Central memory CD8-positive, alpha-beta T cell (primary cell): Measurements from ENCODE around the gene MYT1.
"Not testable (repeated sequence)": the region's sequence is repeated elsewhere in the genome, so short reads cannot be mapped to it uniquely, and the experiment has no call there.

ENCODE experiments used
- ATAC-seq: fragments of 150-1000 bp; cut with Tn5 transposase; replicated peaks from 2 replicates; pipeline ENCODE4 v1.10.0; 2022; ENCODE audit warnings: mild to moderate bottlenecking, moderate FRiP score, moderate number of reproducible peaks; ENCODE audit not compliant: poor library complexity, severe bottlenecking; ENCODE audit errors: extremely low read depth
- DNase-seq, 2 donors: peaks; one replicate each; pipeline ENCODE4 v3.0.0; 2021; ENCODE audit warnings: low spot score in 2 of 2
- H3K27ac Mint-ChIP-seq: one replicate; pipeline ENCODE4 v1.8.0; 2022; ENCODE audit warnings: low read depth, mild to moderate bottlenecking, moderate library complexity, mixed read lengths
- H3K27me3 Mint-ChIP-seq: one replicate; pipeline ENCODE4 v1.8.0; 2022; ENCODE audit warnings: mixed read lengths
- H3K36me3 Mint-ChIP-seq: one replicate; pipeline ENCODE4 v1.8.0; 2022; ENCODE audit warnings: mild to moderate bottlenecking, moderate library complexity, mixed read lengths; ENCODE audit not compliant: insufficient read depth
- H3K4me1 Mint-ChIP-seq: one replicate; pipeline ENCODE4 v1.8.0; 2022; ENCODE audit warnings: mixed read lengths
- H3K4me3 Mint-ChIP-seq: one replicate; pipeline ENCODE4 v1.8.0; 2022; ENCODE audit warnings: mild to moderate bottlenecking, moderate library complexity, mixed read lengths
- H3K9me3 Mint-ChIP-seq: one replicate; pipeline ENCODE4 v1.8.0; 2022; ENCODE audit warnings: mixed read lengths

Gene MYT1

GRCh38 chr20:64234921-64235565 lies 70.8 kb downstream of the MYT1 start:
- H3K4me1 Mint-ChIP-seq = peaks cover 10% of the 10 kb centered on the region
- H3K4me3 Mint-ChIP-seq, ATAC-seq, H3K36me3 Mint-ChIP-seq, H3K27me3 Mint-ChIP-seq, H3K9me3 Mint-ChIP-seq, H3K27ac Mint-ChIP-seq, DNase-seq: not testable (repeated sequence)

GRCh38 chr20:64236137-64237088 lies 72.2 kb downstream of the MYT1 start:
- Mint-ChIP-seq H3K36me3 (no peaks in the 10 kb centered on the region), H3K27me3 (no peaks in the 10 kb centered on the region), H3K4me3 (no peak overlapping the region), H3K4me1 (peaks cover 10% of the 10 kb centered on the region), H3K27ac (no peak overlapping the region), H3K9me3 (no peaks in the 10 kb centered on the region)
- DNase-seq (no peak), ATAC-seq (no peak)

- Mint-ChIP-seq H3K27ac (no peak overlapping the region), H3K4me1 (peaks cover 10% of the 10 kb centered on the region), H3K36me3 (no peaks in the 10 kb centered on the region), H3K9me3 (no peaks in the 10 kb centered on the region), H3K4me3 (no peak overlapping the region), H3K27me3 (peaks cover 4% of the 10 kb centered on the region)
- no peak for ATAC-seq
- no peak for DNase-seq
Observed at GRCh38 chr20:64237316-64237715, 73.1 kb downstream of the MYT1 start.

- ATAC-seq (no peak), DNase-seq (no peak)
- H3K36me3 Mint-ChIP-seq = no peaks in the 10 kb centered on the region
- H3K27me3 Mint-ChIP-seq = peaks cover 13% of the 10 kb centered on the region
- peaks cover 6% of the 10 kb centered on the region for H3K4me1 Mint-ChIP-seq
- no peaks in the 10 kb centered on the region for H3K9me3 Mint-ChIP-seq
- no peak overlapping the region for H3K4me3 Mint-ChIP-seq
- H3K27ac Mint-ChIP-seq = no peak overlapping the region
Observed at GRCh38 chr20:64238115-64238825, 74.0 kb downstream of the MYT1 start.

- Mint-ChIP-seq H3K27ac (no peak overlapping the region), H3K4me3 (no peak overlapping the region), H3K4me1 (no peaks in the 10 kb centered on the region), H3K9me3 (no peaks in the 10 kb centered on the region), H3K36me3 (no peaks in the 10 kb centered on the region), H3K27me3 (peaks cover 17% of the 10 kb centered on the region)
- ATAC-seq (no peak), DNase-seq (no peak)
Observed at GRCh38 chr20:64238851-64239387, 74.7 kb downstream of the MYT1 start.

GRCh38 chr20:64239449-64240242 lies 75.4 kb downstream of the MYT1 start:
- H3K27ac Mint-ChIP-seq = no peak overlapping the region
- no peak for ATAC-seq
- H3K36me3 Mint-ChIP-seq = peaks cover 1% of the 10 kb centered on the region
- no peak overlapping the region for H3K4me3 Mint-ChIP-seq
- H3K9me3 Mint-ChIP-seq = no peaks in the 10 kb centered on the region
- no peaks in the 10 kb centered on the region for H3K4me1 Mint-ChIP-seq
- no peak for DNase-seq
- H3K27me3 Mint-ChIP-seq = peaks cover 22% of the 10 kb centered on the region

- no peak for ATAC-seq
- peaks cover 27% of the 10 kb centered on the region for H3K27me3 Mint-ChIP-seq
- no peak overlapping the region for H3K27ac Mint-ChIP-seq
- no peaks in the 10 kb centered on the region for H3K4me1 Mint-ChIP-seq
- H3K4me3 Mint-ChIP-seq = no peak overlapping the region
- DNase-seq = no peak
- H3K9me3 Mint-ChIP-seq = no peaks in the 10 kb centered on the region
- peaks cover 1% of the 10 kb centered on the region for H3K36me3 Mint-ChIP-seq
Observed at GRCh38 chr20:64240243-64241015, 76.2 kb downstream of the MYT1 start.

GRCh38 chr20:64241061-64241460 lies 76.8 kb downstream of the MYT1 start:
- ATAC-seq = no peak
- peaks cover 1% of the 10 kb centered on the region for H3K36me3 Mint-ChIP-seq
- no peak overlapping the region for H3K4me3 Mint-ChIP-seq
- H3K27me3 Mint-ChIP-seq = peaks cover 32% of the 10 kb centered on the region
- H3K27ac Mint-ChIP-seq = no peak overlapping the region
- no peaks in the 10 kb centered on the region for H3K9me3 Mint-ChIP-seq
- no peak for DNase-seq
- peaks cover 3% of the 10 kb centered on the region for H3K4me1 Mint-ChIP-seq

- no peak overlapping the region for H3K4me3 Mint-ChIP-seq
- DNase-seq (no peak), ATAC-seq (no peak)
- peaks cover 7% of the 10 kb centered on the region for H3K4me1 Mint-ChIP-seq
- H3K27ac Mint-ChIP-seq = no peak overlapping the region
- H3K9me3 Mint-ChIP-seq = no peaks in the 10 kb centered on the region
- H3K27me3 Mint-ChIP-seq = peaks cover 43% of the 10 kb centered on the region
- H3K36me3 Mint-ChIP-seq = peaks cover 1% of the 10 kb centered on the region
Observed at GRCh38 chr20:64242003-64242796, 77.9 kb downstream of the MYT1 start.

- Mint-ChIP-seq H3K27ac (no peak overlapping the region), H3K4me3 (no peak overlapping the region), H3K9me3 (no peaks in the 10 kb centered on the region), H3K27me3 (peaks cover 48% of the 10 kb centered on the region), H3K36me3 (peaks cover 1% of the 10 kb centered on the region), H3K4me1 (peaks cover 7% of the 10 kb centered on the region)
- ATAC-seq = no peak
- DNase-seq = no peak
Observed at GRCh38 chr20:64242797-64243475, 78.7 kb downstream of the MYT1 start.
